Fibroblast of lung (primary cell): ENCODE results near the gene SGTA. TPM values are rescaled to one million over a fixed set of nuclear protein-coding genes. Genes with fewer than 3 reads are reported as not detected.
A peak's percentile ranks its signal among the peaks of the same experiment; 100 is the strongest.

Experiments used
- DNase-seq, 2 donors: peaks; one replicate each; pipeline versions ENCODE4 v3.0.0 to v3.0.0-alpha.2; 2010; ENCODE audit warnings: low read depth in 2 of 2
- H2AFZ ChIP-seq: 2 replicates; pipeline ENCODE4 v1.5.1; 2012; ENCODE audit warnings: low read length, control low read depth, inconsistent platforms
- H3K27ac ChIP-seq: 2 replicates; pipeline ENCODE4 v1.5.1; 2011; ENCODE audit warnings: low read length, control low read depth; ENCODE audit not compliant: insufficient read depth
- H3K27me3 ChIP-seq: 2 replicates; pipeline ENCODE4 v1.5.1; 2011; ENCODE audit warnings: mild to moderate bottlenecking, low read length; ENCODE audit not compliant: control insufficient read depth, insufficient read depth
- H3K36me3 ChIP-seq: 2 replicates; pipeline ENCODE4 v1.5.1; 2011; ENCODE audit warnings: low read length; ENCODE audit not compliant: control insufficient read depth, insufficient read depth
- H3K4me1 ChIP-seq: 2 replicates; pipeline ENCODE4 v1.5.1; 2011; ENCODE audit warnings: low read length; ENCODE audit not compliant: control insufficient read depth, insufficient read depth; ENCODE audit errors: extremely low read depth
- H3K4me2 ChIP-seq: 2 replicates; pipeline ENCODE4 v1.5.1; 2011; ENCODE audit warnings: low read length, control low read depth; ENCODE audit not compliant: insufficient read depth; ENCODE audit errors: extremely low read depth
- H3K4me3 ChIP-seq, 4 experiments: fragments of 200-600 bp in 1 of 4; sonication (generic) in 1 of 4; replicated peaks in 1 of 4; 2 replicates each; pipeline ENCODE4 v1.5.1; 2011 to 2016; ENCODE audit warnings: low read length in 4 of 4, low read depth in 3 of 4, mild to moderate bottlenecking in 3 of 4, control low read depth in 2 of 4, inconsistent platforms in 1 of 4, mixed read lengths in 1 of 4; ENCODE audit not compliant: insufficient read depth in 1 of 4; ENCODE audit errors: control extremely low read depth in 1 of 4
- H3K79me2 ChIP-seq: 2 replicates; pipeline ENCODE4 v1.5.1; 2012; ENCODE audit warnings: mild to moderate bottlenecking, low read length, inconsistent platforms; ENCODE audit not compliant: control insufficient read depth, insufficient read depth
- H3K9ac ChIP-seq: 2 replicates; pipeline ENCODE4 v1.5.1; 2011; ENCODE audit warnings: mild to moderate bottlenecking, low read length, control low read depth; ENCODE audit not compliant: insufficient read depth
- H3K9me3 ChIP-seq: 2 replicates; pipeline ENCODE4 v1.5.1; 2012; ENCODE audit warnings: low read depth, low read length; ENCODE audit not compliant: control insufficient read depth, insufficient read depth
- H4K20me1 ChIP-seq: 2 replicates; pipeline ENCODE4 v1.5.1; 2011; ENCODE audit warnings: low read length; ENCODE audit not compliant: control insufficient read depth, insufficient read depth; ENCODE audit errors: extremely low read depth
- CTCF ChIP-seq, 2 donors: IDR thresholded peaks in 1 of 2; conservative IDR thresholded peaks in 1 of 2; 1 replicate in 1 of 2; 2 replicates in 1 of 2; pipeline ENCODE4 v1.5.1; 2011 to 2012; ENCODE audit warnings: low read length in 2 of 2, control low read depth in 1 of 2, inconsistent platforms in 1 of 2, low read depth in 1 of 2, mild to moderate bottlenecking in 1 of 2
- EZH2 ChIP-seq: IDR thresholded peaks from 2 replicates; pipeline ENCODE4 v1.5.1; 2012; ENCODE audit warnings: low read length, control low read depth, mild to moderate bottlenecking; ENCODE audit errors: missing control alignments
- polyA plus RNA-seq, 2 donors: library from polyadenylated mRNA; depleted of rRNA in 1 of 2; stranded (reverse) in 1 of 2; unstranded in 1 of 2; fragments of >200 nt; gene quantifications; 2 replicates each; pipeline ENCODE4 v1.2.1, GENCODE V29; 2011 to 2012; ENCODE audit warnings: missing spikeins in 1 of 2
- total RNA-seq: library from RNA; depleted of rRNA; stranded (reverse); fragments of >200 nt; gene quantifications from 2 replicates; pipeline ENCODE4 v1.2.1, GENCODE V29; 2014

SGTA gene
- total and polyA plus RNA-seq, 2 donors (not counting 1 experiment from before 2014, with no cell fraction given): 26.8 to 33.4 TPM

- H2AFZ ChIP-seq: no peak overlapping the region
- H3K27ac ChIP-seq: no peak overlapping the region
- no peaks in the 10 kb centered on the region for H3K9me3 ChIP-seq
- no peaks in the 10 kb centered on the region for H3K4me1 ChIP-seq
- no peak for DNase-seq
- TF ChIP-seq CTCF (conservative IDR thresholded peaks at IDR 0.05 in 1 of 2, IDR thresholded peaks at IDR 0.05 in 1 of 2; ENCODE audit: low read depth in 1 of 2, low read length in 2 of 2): no peak
- TF ChIP-seq EZH2: no peak
- no peak overlapping the region for H3K4me3 ChIP-seq
- no peaks in the 10 kb centered on the region for H4K20me1 ChIP-seq
- H3K79me2 ChIP-seq: no peaks in the 10 kb centered on the region
- H3K4me2 ChIP-seq: no peak overlapping the region
- no peak overlapping the region for H3K9ac ChIP-seq
- no peaks in the 10 kb centered on the region for H3K27me3 ChIP-seq
- no peaks in the 10 kb centered on the region for H3K36me3 ChIP-seq
Observed at GRCh38 chr19:2711875-2712205, 71.2 kb downstream of the SGTA start.

GRCh38 chr19:2711172-2711874, 71.8 kb downstream of the SGTA start:
- H3K4me1 ChIP-seq: no peaks in the 10 kb centered on the region
- no peak overlapping the region for H3K27ac ChIP-seq
- H3K27me3 ChIP-seq: no peaks in the 10 kb centered on the region
- H3K4me3 ChIP-seq: no peak overlapping the region
- no peak overlapping the region for H3K4me2 ChIP-seq
- no peak overlapping the region for H2AFZ ChIP-seq
- no peaks in the 10 kb centered on the region for H3K36me3 ChIP-seq
- H3K79me2 ChIP-seq: no peaks in the 10 kb centered on the region
- peak; percentile 76 to 78 for DNase-seq
- TF ChIP-seq CTCF (conservative IDR thresholded peaks at IDR 0.05 in 1 of 2, IDR thresholded peaks at IDR 0.05 in 1 of 2; ENCODE audit: low read depth in 1 of 2, low read length in 2 of 2) (no peak), EZH2 (no peak)
- no peaks in the 10 kb centered on the region for H3K9me3 ChIP-seq
- no peaks in the 10 kb centered on the region for H4K20me1 ChIP-seq
- no peak overlapping the region for H3K9ac ChIP-seq

GRCh38 chr19:2706251-2706650, 76.8 kb downstream of the SGTA start:
- no peak for TF ChIP-seq CTCF (conservative IDR thresholded peaks at IDR 0.05 in 1 of 2, IDR thresholded peaks at IDR 0.05 in 1 of 2; ENCODE audit: low read depth in 1 of 2, low read length in 2 of 2)
- no peak for TF ChIP-seq EZH2
- no peaks in the 10 kb centered on the region for H3K9me3 ChIP-seq
- H4K20me1 ChIP-seq: no peaks in the 10 kb centered on the region
- no peaks in the 10 kb centered on the region for H3K79me2 ChIP-seq
- no peak for DNase-seq
- H2AFZ ChIP-seq: no peak overlapping the region
- H3K4me2 ChIP-seq: no peak overlapping the region
- no peaks in the 10 kb centered on the region for H3K27me3 ChIP-seq
- no peaks in the 10 kb centered on the region for H3K36me3 ChIP-seq
- no peak overlapping the region for H3K4me3 ChIP-seq
- H3K9ac ChIP-seq: no peak overlapping the region
- no peaks in the 10 kb centered on the region for H3K4me1 ChIP-seq
- no peak overlapping the region for H3K27ac ChIP-seq

Other genes starting within 250 kb of the SGTA start
- gene GNG7, start 80.6 kb downstream of the SGTA start, total RNA-seq: 0.51 and 0.83 TPM in 2 replicates
- 0.27 and 0.32 TPM in 2 replicates for gene GNG7, start 80.6 kb downstream of the SGTA start, polyA plus RNA-seq
- gene DIRAS1, start 61.9 kb downstream of the SGTA start, total RNA-seq: 11.3 and 19.0 TPM in 2 replicates
- gene DIRAS1, start 61.9 kb downstream of the SGTA start, polyA plus RNA-seq: 5.2 and 7.3 TPM in 2 replicates
- 27.7 and 28.2 TPM in 2 replicates for gene SLC39A3, start 43.3 kb downstream of the SGTA start, total RNA-seq
- 23.9 and 29.9 TPM in 2 replicates for gene SLC39A3, start 43.3 kb downstream of the SGTA start, polyA plus RNA-seq
- 28.8 and 49.5 TPM in 2 replicates for gene THOP1, start 2.2 kb upstream of the SGTA start, total RNA-seq
- 23.6 and 48.1 TPM in 2 replicates for gene THOP1, start 2.2 kb upstream of the SGTA start, polyA plus RNA-seq
- 4.9 and 5.8 TPM in 2 replicates for gene ZNF554, start 36.6 kb upstream of the SGTA start, total RNA-seq
- 1.0 and 2.0 TPM in 2 replicates for gene ZNF554, start 36.6 kb upstream of the SGTA start, polyA plus RNA-seq
- 4.6 and 5.9 TPM in 2 replicates for gene ZNF555, start 58.2 kb upstream of the SGTA start, total RNA-seq
- 3.8 and 5.0 TPM in 2 replicates for gene ZNF555, start 58.2 kb upstream of the SGTA start, polyA plus RNA-seq
- gene ZNF556, start 84.1 kb upstream of the SGTA start, total RNA-seq: under 0.01 and 0.17 TPM in 2 replicates
- gene ZNF556, start 84.1 kb upstream of the SGTA start, polyA plus RNA-seq: 0.02 and 0.09 TPM in 2 replicates
- 4.1 and 5.3 TPM in 2 replicates for gene ZNF57, start 117.7 kb upstream of the SGTA start, total RNA-seq
- 2.2 and 2.8 TPM in 2 replicates for gene ZNF57, start 117.7 kb upstream of the SGTA start, polyA plus RNA-seq
- gene ZNF77, start 161.7 kb upstream of the SGTA start, total RNA-seq: 3.9 and 5.0 TPM in 2 replicates
- gene ZNF77, start 161.7 kb upstream of the SGTA start, polyA plus RNA-seq: 3.3 and 4.0 TPM in 2 replicates
- 0.51 and 1.7 TPM in 2 replicates for gene TLE6, start 194.3 kb upstream of the SGTA start, total RNA-seq
- gene TLE6, start 194.3 kb upstream of the SGTA start, polyA plus RNA-seq: 0.24 and 0.56 TPM in 2 replicates
- 3.8 and 4.9 TPM in 2 replicates for gene TLE2, start 246.0 kb upstream of the SGTA start, total RNA-seq
- 0.90 and 1.8 TPM in 2 replicates for gene TLE2, start 246.0 kb upstream of the SGTA start, polyA plus RNA-seq